Body of pancreas (tissue), 4 donors: ENCODE data around the gene IQGAP2. TPM values are rescaled to one million over a fixed set of nuclear protein-coding genes. Genes with fewer than 3 reads are reported as not detected.

Experiments used
- ATAC-seq: fragments of 150-250 bp; one replicate; pipeline ENCODE4 v1.9.1; 2016
- DNase-seq, 4 donors: peaks; one replicate each; pipeline ENCODE4 v3.0.0-alpha.2; 2019
- H3K27ac ChIP-seq, 4 donors: fragments of 200-600 bp; sonication (generic); 1 replicate in 3 of 4; 2 replicates in 1 of 4; pipeline versions ENCODE4 v1.5.1 to v1.6.1; 2016 to 2019; ENCODE audit warnings: mild to moderate bottlenecking in 1 of 4, mixed read lengths in 1 of 4, moderate library complexity in 1 of 4
- H3K27me3 ChIP-seq, 2 donors: fragments of 200-600 bp; sonication (generic); one replicate each; pipeline ENCODE4 v1.6.0; 2016; ENCODE audit warnings: mild to moderate bottlenecking in 1 of 2
- H3K36me3 ChIP-seq, 2 donors: fragments of 200-600 bp; sonication (generic); replicated peaks in 1 of 2; 2 replicates each; pipeline ENCODE4 v1.5.1; 2016; ENCODE audit warnings: low read depth in 2 of 2; ENCODE audit not compliant: insufficient read depth in 1 of 2
- H3K4me1 ChIP-seq: fragments of 200-600 bp; sonication (generic); one replicate; pipeline ENCODE4 v1.6.0; 2016
- H3K4me3 ChIP-seq, 2 donors: fragments of 200-600 bp; sonication (generic); 1 replicate in 1 of 2; 2 replicates in 1 of 2; pipeline ENCODE4 v1.5.1; 2016 to 2019
- H3K9me3 ChIP-seq, 3 donors: fragments of 200-600 bp; sonication (generic); 1 replicate in 2 of 3; 2 replicates in 1 of 3; pipeline ENCODE4 v1.5.1; 2016
- POLR2A ChIP-seq, 3 donors: fragments of 450-650 bp; IDR thresholded peaks; one replicate each; pipeline ENCODE4 v1.6.1; 2016; ENCODE audit warnings: antibody characterized with exemption in 3 of 3, mild to moderate bottlenecking in 2 of 3
- WGBS, 2 donors: methylation state at CpG; one replicate each; pipeline ENCODE4 v1.1.5; 2017; 5-methylcytosine and 5-hydroxymethylcytosine counted together
- intact Hi-C: fragments of 100-400 bp; cut with DNase I; formaldehyde crosslinking; loops from one replicate; pipeline ENCODE4 v1.15.1; 2023
- total RNA-seq, 2 donors: library from RNA; depleted of rRNA; stranded (reverse); fragments of >200 nt; gene quantifications; one replicate each; pipeline ENCODE4 v1.1.0, GENCODE V29; 2016
- TF ChIP-seq, protein P1 (sequence below), 7 experiments: fragments of 450-650 bp in 4 of 7; fragments of 200-600 bp in 3 of 7; sonication (generic) in 3 of 7; IDR thresholded peaks; one replicate each; pipeline ENCODE4 v1.5.1; 2016 to 2019; ENCODE audit warnings: antibody characterized with exemption in 7 of 7

IQGAP2 gene
- total RNA-seq, 2 donors from 2014 or later: 41.2 to 49.5 TPM

GRCh38 chr5:76718381-76718832 is 315.3 kb downstream of the IQGAP2 start:
- H3K36me3 ChIP-seq: no peaks in the 10 kb centered on the region
- 83 to 84% methylated on average over 5 of the region's 5 CpGs for WGBS, 2 donors
- peaks cover 20% of the 10 kb centered on the region for H3K4me1 ChIP-seq
- H3K4me3 ChIP-seq: no peak overlapping the region
- no peak for TF ChIP-seq POLR2A (IDR thresholded peaks at IDR 0.05)
- TF ChIP-seq, protein P1, sequence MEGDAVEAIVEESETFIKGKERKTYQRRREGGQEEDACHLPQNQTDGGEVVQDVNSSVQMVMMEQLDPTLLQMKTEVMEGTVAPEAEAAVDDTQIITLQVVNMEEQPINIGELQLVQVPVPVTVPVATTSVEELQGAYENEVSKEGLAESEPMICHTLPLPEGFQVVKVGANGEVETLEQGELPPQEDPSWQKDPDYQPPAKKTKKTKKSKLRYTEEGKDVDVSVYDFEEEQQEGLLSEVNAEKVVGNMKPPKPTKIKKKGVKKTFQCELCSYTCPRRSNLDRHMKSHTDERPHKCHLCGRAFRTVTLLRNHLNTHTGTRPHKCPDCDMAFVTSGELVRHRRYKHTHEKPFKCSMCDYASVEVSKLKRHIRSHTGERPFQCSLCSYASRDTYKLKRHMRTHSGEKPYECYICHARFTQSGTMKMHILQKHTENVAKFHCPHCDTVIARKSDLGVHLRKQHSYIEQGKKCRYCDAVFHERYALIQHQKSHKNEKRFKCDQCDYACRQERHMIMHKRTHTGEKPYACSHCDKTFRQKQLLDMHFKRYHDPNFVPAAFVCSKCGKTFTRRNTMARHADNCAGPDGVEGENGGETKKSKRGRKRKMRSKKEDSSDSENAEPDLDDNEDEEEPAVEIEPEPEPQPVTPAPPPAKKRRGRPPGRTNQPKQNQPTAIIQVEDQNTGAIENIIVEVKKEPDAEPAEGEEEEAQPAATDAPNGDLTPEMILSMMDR (IDR thresholded peaks at IDR 0.05): no peak
- DNase-seq: no peak
- H3K9me3 ChIP-seq: no peaks in the 10 kb centered on the region
- H3K27ac ChIP-seq: no peak overlapping the region
- ATAC-seq: no peak
- intact Hi-C loops: no loop called here
- H3K27me3 ChIP-seq: peaks cover 0 to 6% of the 10 kb centered on the region in 2 donors

DNA sequence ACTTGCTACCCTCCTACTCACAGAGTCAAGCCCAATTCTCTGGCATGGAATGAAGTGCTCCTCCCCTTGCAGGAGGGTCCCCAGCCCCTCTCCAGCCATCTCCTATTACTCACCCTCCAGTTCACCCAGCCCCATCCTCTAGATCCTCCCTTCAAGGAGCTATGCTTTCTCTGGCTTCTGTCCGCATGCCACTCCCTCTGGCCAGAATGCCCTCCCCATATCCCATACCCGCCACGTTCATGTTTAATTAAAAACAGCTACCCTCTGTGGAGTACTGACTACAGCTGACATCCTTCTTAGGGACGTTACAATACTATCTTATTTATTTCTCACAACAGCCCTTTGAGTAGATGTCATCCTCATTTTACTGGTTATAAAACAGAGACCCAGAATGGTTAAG is 315.8 kb downstream of the IQGAP2 start:
- no peak overlapping the region for H3K27ac ChIP-seq
- DNase-seq (no peak), ATAC-seq (no peak)
- peaks cover 20% of the 10 kb centered on the region for H3K4me1 ChIP-seq
- H3K27me3 ChIP-seq: peaks cover 0 to 6% of the 10 kb centered on the region in 2 donors
- TF ChIP-seq, protein P1 (IDR thresholded peaks at IDR 0.05): no peak
- no peak for TF ChIP-seq POLR2A (IDR thresholded peaks at IDR 0.05)
- no peak overlapping the region for H3K4me3 ChIP-seq
- intact Hi-C loops: no loop called here
- no peaks in the 10 kb centered on the region for H3K9me3 ChIP-seq
- no peaks in the 10 kb centered on the region for H3K36me3 ChIP-seq
- 81 to 93% methylated on average over 4 of the region's 4 CpGs for WGBS, 2 donors

GRCh38 chr5:76720988-76721569 is 318.0 kb downstream of the IQGAP2 start:
- TF ChIP-seq POLR2A (IDR thresholded peaks at IDR 0.05): no peak
- TF ChIP-seq, protein P1 (IDR thresholded peaks at IDR 0.05): no peak
- WGBS, 2 donors: 56 to 63% methylated on average over 10 of the region's 10 CpGs
- intact Hi-C loops: no loop called here
- no peaks in the 10 kb centered on the region for H3K36me3 ChIP-seq
- no peak overlapping the region for H3K4me3 ChIP-seq
- no peak for ATAC-seq
- no peak overlapping the region for H3K27ac ChIP-seq
- peaks cover 0 to 6% of the 10 kb centered on the region in 2 donors for H3K27me3 ChIP-seq
- no peaks in the 10 kb centered on the region for H3K9me3 ChIP-seq
- DNase-seq: no peak
- peaks cover 8% of the 10 kb centered on the region for H3K4me1 ChIP-seq

- H3K27ac ChIP-seq: no peak overlapping the region
- intact Hi-C loops: no loop called here
- TF ChIP-seq, protein P1 (IDR thresholded peaks at IDR 0.05): no peak
- no peak for TF ChIP-seq POLR2A (IDR thresholded peaks at IDR 0.05)
- no peaks in the 10 kb centered on the region for H3K27me3 ChIP-seq
- DNase-seq: no peak
- H3K4me1 ChIP-seq: no peaks in the 10 kb centered on the region
- ATAC-seq: no peak
- no peaks in the 10 kb centered on the region for H3K36me3 ChIP-seq
- no peak overlapping the region for H3K4me3 ChIP-seq
- no peaks in the 10 kb centered on the region for H3K9me3 ChIP-seq
- 73 to 80% methylated on average over 1 of the region's 1 CpG for WGBS, 2 donors
These were observed 320.2 kb downstream of the IQGAP2 start for GRCh38 chr5:76723266-76723665.

DNA sequence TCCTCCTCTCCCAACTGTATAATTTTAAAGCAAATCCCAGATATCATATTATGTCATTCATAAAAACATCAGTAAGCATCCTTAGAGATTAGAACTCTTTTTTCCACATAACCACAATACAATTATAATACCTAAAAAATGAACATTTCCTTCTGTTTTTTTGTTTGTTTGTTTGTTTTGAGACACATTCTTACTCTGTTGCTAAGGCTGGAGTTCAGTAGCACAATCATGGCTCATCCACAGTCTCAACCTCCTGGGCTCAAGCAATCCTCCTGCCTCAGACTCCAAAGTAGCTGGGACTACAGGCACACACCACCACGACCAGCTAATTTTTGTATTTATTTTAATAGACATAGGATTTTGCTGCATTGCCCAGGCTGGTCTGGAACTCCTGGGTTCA is 320.8 kb downstream of the IQGAP2 start:
- 55 to 63% methylated on average over 1 of the region's 1 CpG for WGBS, 2 donors
- no peaks in the 10 kb centered on the region for H3K36me3 ChIP-seq
- intact Hi-C loops: no loop called here
- DNase-seq: no peak
- no peak for ATAC-seq
- H3K9me3 ChIP-seq: peaks cover 0 to under 1% (median 0%) of the 10 kb centered on the region in 3 donors
- no peak overlapping the region for H3K4me3 ChIP-seq
- no peaks in the 10 kb centered on the region for H3K27me3 ChIP-seq
- no peak overlapping the region for H3K27ac ChIP-seq
- TF ChIP-seq POLR2A (IDR thresholded peaks at IDR 0.05): no peak
- TF ChIP-seq, protein P1 (IDR thresholded peaks at IDR 0.05): no peak
- H3K4me1 ChIP-seq: no peaks in the 10 kb centered on the region
